GM12878 (cell line): ENCODE data around the gene MYADM. TPM values are rescaled to one million over a fixed set of nuclear protein-coding genes. Genes with fewer than 3 reads are reported as not detected.
A peak's percentile ranks its signal among the peaks of the same experiment; 100 is the strongest.

ENCODE experiments used
- ATAC-seq: fragments of 200-7000 bp; cut with Tn5 transposase; 3 replicates; pipeline ENCODE4 v1.9.1; 2020; ENCODE audit warnings: mild to moderate bottlenecking, moderate library complexity
- BruUV-seq: library from RNA; stranded (reverse); fragments of 400-500 nt; replicated peaks from 2 replicates; lab custom pipeline; 2021; lab: Mats Ljungman, UMichigan
- CTCF ChIA-PET: fragments of 300-600 bp; sonication (Branson Sonifier 250); formaldehyde crosslinking; extraction: SDS; loops from one replicate; lab custom pipeline; 2021; ENCODE audit warnings: inconsistent platforms; lab: Yijun Ruan, JAX
- POLR2A ChIA-PET: fragments of 350-600 bp; formaldehyde crosslinking; extraction: SDS; loops from one replicate; lab custom pipeline; 2021; ENCODE audit warnings: inconsistent platforms; lab: Charles Lee
- RAD21 ChIA-PET: fragments of 300-600 bp; sonication (Branson Sonifier 250); formaldehyde crosslinking; loops from one replicate; lab custom pipeline; 2023; ENCODE audit warnings: antibody characterized with exemption; ENCODE audit not compliant: unreplicated experiment; lab: Charles Lee
- SMC1A ChIA-PET: fragments of 300-600 bp; sonication (Branson Sonifier 250); formaldehyde crosslinking; loops from one replicate; lab custom pipeline; 2023; ENCODE audit not compliant: unreplicated experiment, uncharacterized antibody; lab: Charles Lee
- DNase-seq: peaks from one replicate; pipeline ENCODE4 v3.0.0-alpha.2; 2011; ENCODE audit warnings: low read depth, low spot score
- FAIRE-seq: peaks from 3 replicates; lab custom pipeline; 2011; peaks lifted over from hg19 to GRCh38; lab: Jason Lieb, UNC
- H2AFZ ChIP-seq: 2 replicates; pipeline ENCODE4 v1.6.0; 2011; ENCODE audit warnings: low read depth, low read length, control low read depth; ENCODE audit not compliant: control insufficient read depth
- H3K27ac ChIP-seq: 2 replicates; pipeline ENCODE4 v1.5.1; 2011; ENCODE audit warnings: control low read depth; ENCODE audit not compliant: control insufficient read depth, insufficient read depth
- H3K27me3 ChIP-seq, 2 experiments: replicated peaks in 1 of 2; 2 replicates each; pipeline versions ENCODE4 v1.6.0 to v1.6.1; 2011; ENCODE audit warnings: low read length in 1 of 2; ENCODE audit not compliant: control insufficient read depth in 2 of 2, insufficient read depth in 2 of 2
- H3K36me3 ChIP-seq, 2 experiments: 2 replicates each; pipeline ENCODE4 v1.5.1; 2011; ENCODE audit warnings: low read length in 1 of 2; ENCODE audit not compliant: control insufficient read depth in 2 of 2, insufficient read depth in 2 of 2
- H3K4me1 ChIP-seq: 2 replicates; pipeline ENCODE4 v1.6.1; 2011; ENCODE audit warnings: mild to moderate bottlenecking, low read length, moderate library complexity, mixed read lengths; ENCODE audit not compliant: control insufficient read depth, insufficient read depth
- H3K4me2 ChIP-seq: 2 replicates; pipeline ENCODE4 v1.6.0; 2011; ENCODE audit warnings: control low read depth; ENCODE audit not compliant: control insufficient read depth, insufficient read depth
- H3K4me3 ChIP-seq: fragments of 200-600 bp; sonication (generic); 2 replicates; pipeline ENCODE4 v1.5.1; 2016
- H3K79me2 ChIP-seq: 2 replicates; pipeline ENCODE4 v1.6.0; 2011; ENCODE audit warnings: low read length; ENCODE audit not compliant: control insufficient read depth, insufficient read depth
- H3K9ac ChIP-seq: 2 replicates; pipeline ENCODE4 v1.8.0; 2011; ENCODE audit warnings: low read length, control low read depth, mixed read lengths; ENCODE audit not compliant: control insufficient read depth, insufficient read depth
- H3K9me3 ChIP-seq: replicated peaks from 3 replicates; pipeline ENCODE4 v1.5.1; 2011; ENCODE audit warnings: mild to moderate bottlenecking, low read length; ENCODE audit not compliant: control insufficient read depth, insufficient read depth
- H4K20me1 ChIP-seq: 2 replicates; pipeline ENCODE4 v1.6.0; 2011; ENCODE audit not compliant: control insufficient read depth, insufficient read depth
- BCLAF1 ChIP-seq: fragments of 450-650 bp; IDR thresholded peaks from 2 replicates; pipeline ENCODE4 v1.6.1; 2017; ENCODE audit warnings: antibody characterized with exemption, mild to moderate bottlenecking, moderate library complexity
- CTCF ChIP-seq, 3 experiments: IDR thresholded peaks in 2 of 3; conservative IDR thresholded peaks in 1 of 3; 2 replicates each; pipeline ENCODE4 v1.5.1; 2011; ENCODE audit warnings: low read depth in 3 of 3, low read length in 3 of 3, mild to moderate bottlenecking in 3 of 3, control low read depth in 2 of 3, moderate library complexity in 2 of 3, inconsistent platforms in 1 of 3, mixed read lengths in 1 of 3; ENCODE audit not compliant: control insufficient read depth in 2 of 3, insufficient read depth in 1 of 3; ENCODE audit errors: extremely low read depth in 1 of 3
- ETV6 ChIP-seq, 2 experiments: fragments of 450-650 bp in 1 of 2; IDR thresholded peaks in 1 of 2; conservative IDR thresholded peaks in 1 of 2; 2 replicates each; pipeline ENCODE4 v1.6.1; 2014; ENCODE audit warnings: antibody characterized with exemption in 1 of 2, borderline replicate concordance in 1 of 2, low read depth in 1 of 2, mild to moderate bottlenecking in 1 of 2, moderate library complexity in 1 of 2
- PKNOX1 ChIP-seq: fragments of 450-650 bp; IDR thresholded peaks from 2 replicates; pipeline ENCODE4 v1.6.1; 2016; ENCODE audit warnings: mild to moderate bottlenecking
- RAD51 ChIP-seq: fragments of 450-650 bp; IDR thresholded peaks from 2 replicates; pipeline ENCODE4 v1.6.1; 2016; ENCODE audit warnings: moderate library complexity, mild to moderate bottlenecking, inconsistent platforms
- STAT3 ChIP-seq: IDR thresholded peaks from 2 replicates; pipeline ENCODE4 v1.6.1; 2011; ENCODE audit warnings: low read depth, low read length, improper control_type of control experiment
- USF2 ChIP-seq: IDR thresholded peaks from 2 replicates; pipeline ENCODE4 v1.6.1; 2011; ENCODE audit warnings: low read depth, low read length, improper control_type of control experiment, borderline replicate concordance
- ZNF274 ChIP-seq: IDR thresholded peaks from one replicate; pipeline ENCODE4 v1.8.0; 2011; ENCODE audit not compliant: insufficient read length, insufficient read depth
- WGBS: methylation state at CpG from one replicate; pipeline ENCODE4 v1.1.6; 2016; ENCODE audit warnings: low lambda C conversion rate; ENCODE audit not compliant: insufficient replicate concordance, insufficient coverage; ENCODE audit errors: missing lambda C conversion rate; 5-methylcytosine and 5-hydroxymethylcytosine counted together
- in situ Hi-C: fragments of 300-500 bp; cut with MboI; formaldehyde crosslinking; loops from 9 replicates; pipeline ENCODE4 v1.14.3; 2018; ENCODE audit warnings: mixed read lengths
- intact Hi-C: fragments of 100-400 bp; cut with micrococcal nuclease; formaldehyde crosslinking; loops from one replicate; pipeline ENCODE4 v1.14.2; 2022; ENCODE audit not compliant: unreplicated experiment
- polyA plus RNA-seq, 11 experiments: library from polyadenylated mRNA; depleted of rRNA in 4 of 11; unstranded in 6 of 11; stranded (reverse) in 5 of 11; fragments of >200 nt; fragmentation: Nextera tagmentation in 4 of 11; fragmentation: Illumina TruSeq in 1 of 11; extraction: Ambion mirVana in 4 of 11; extraction: Trizol in 1 of 11; gene quantifications; 1 replicate in 1 of 11; 2 replicates in 10 of 11; pipeline versions ENCODE4 v1.2.1 to v1.2.3, GENCODE V29; 2011 to 2016; ENCODE audit warnings: inconsistent platforms in 2 of 11, missing spikeins in 2 of 11, low read depth in 1 of 11
- total RNA-seq, 4 experiments: library from RNA; depleted of rRNA in 3 of 4; stranded (reverse); fragments of >200 nt in 3 of 4; fragmentation: Illumina TruSeq in 1 of 4; extraction: Trizol in 1 of 4; gene quantifications; 2 replicates each; pipeline versions ENCODE4 v1.2.1 to v1.2.3, GENCODE V29; 2013 to 2021

Gene MYADM
- total and polyA plus RNA-seq, 10 of the 15 experiments (the other 5 are each of a cell fraction or from before 2014, with no cell fraction given) = 0.04 to 0.46 (median 0.10) TPM

GRCh38 chr19:53876651-53877224 lies 9.1 kb downstream of the MYADM start (continued):
- TF ChIP-seq BCLAF1 = no peak

- no peak for FAIRE-seq
- H3K4me2 ChIP-seq = no peak overlapping the region
- no peaks in the 10 kb centered on the region for H3K4me1 ChIP-seq
- H3K9me3 ChIP-seq = no peaks in the 10 kb centered on the region; the same call in 2 of the 3 replicates
- H3K36me3 ChIP-seq = no peaks in the 10 kb centered on the region
- H3K9ac ChIP-seq = no peak overlapping the region
- intact Hi-C loops (no loop called here), in situ Hi-C loops (no loop called here)
- BruUV-seq = no TSS peak
- no peak for DNase-seq
- ATAC-seq = no peak
- H3K27me3 ChIP-seq = no peaks in the 10 kb centered on the region
- H2AFZ ChIP-seq = no peak overlapping the region
- no peak overlapping the region for H3K27ac ChIP-seq
- ChIA-PET CTCF (interaction anchor here (1.2 kb wide), 1 partner anchor 146 kb away, joined by 3 read pairs; no protein-coding TSS in a partner anchor), POLR2A (no interaction called here)
- H3K4me3 ChIP-seq = no peak overlapping the region
- 6% methylated on average over 10 of the region's 10 CpGs for WGBS
- TF ChIP-seq STAT3 (no peak), RAD51 (peak; percentile 59; the same call in 1 of the 2 replicates), ZNF274 (no peak), ETV6 (conservative IDR thresholded peaks at IDR 0.05 in 1 of 2, IDR thresholded peaks at IDR 0.05 in 1 of 2; ENCODE audit: borderline replicate concordance in 1 of 2, low read depth in 1 of 2) (no peak), CTCF (IDR thresholded peaks at IDR 0.05 in 2 of 3, conservative IDR thresholded peaks at IDR 0.05 in 1 of 3; ENCODE audit: control insufficient read depth in 2 of 3, extremely low read depth in 1 of 3, insufficient read depth in 1 of 3, low read depth in 3 of 3, low read length in 3 of 3) (no peak), USF2 (no peak), PKNOX1 (peak; percentile 30; the same call in 1 of the 2 replicates)
- TF ChIP-seq, all 136 proteins: peak for 2
- Histone ChIP-seq H3K79me2 (no peaks in the 10 kb centered on the region), H4K20me1 (no peaks in the 10 kb centered on the region)
- ChIA-PET RAD21 (no interaction called here), SMC1A (no interaction called here)
Observed at GRCh38 chr19:53877361-53877766, 9.7 kb downstream of the MYADM start.
